Left lung (tissue), 10 donors: Measurements from ENCODE around the gene MARK1. TPM values are rescaled to one million over a fixed set of nuclear protein-coding genes. Genes with fewer than 3 reads are reported as not detected.

Experiments
- ATAC-seq: fragments of 200-7000 bp; cut with Tn5 transposase; one replicate; pipeline ENCODE4 v1.9.1; 2020; ENCODE audit warnings: moderate library complexity
- DNase-seq, 4 donors: peaks; one replicate each; pipeline ENCODE4 v3.0.0-alpha.2; 2013 to 2020
- H3K27ac ChIP-seq, 2 donors: fragments of 200-600 bp; sonication (generic) in 1 of 2; one replicate each; pipeline versions ENCODE4 v1.5.0 to v1.8.0; 2020 to 2021
- H3K27me3 ChIP-seq, 2 donors: fragments of 200-600 bp; sonication (generic) in 1 of 2; one replicate each; pipeline versions ENCODE4 v1.5.0 to v1.8.0; 2020 to 2021
- H3K36me3 ChIP-seq, 2 donors: fragments of 200-600 bp; sonication (generic) in 1 of 2; one replicate each; pipeline versions ENCODE4 v1.5.0 to v1.8.0; 2020 to 2021
- H3K4me1 ChIP-seq, 2 donors: fragments of 200-600 bp; one replicate each; pipeline ENCODE4 v1.8.0; 2021
- H3K4me3 ChIP-seq, 2 donors: fragments of 200-600 bp; sonication (generic) in 1 of 2; one replicate each; pipeline versions ENCODE4 v1.5.0 to v1.8.0; 2020 to 2021; ENCODE audit warnings: mild to moderate bottlenecking in 1 of 2
- H3K9me3 ChIP-seq, 2 donors: fragments of 200-600 bp; sonication (generic) in 1 of 2; one replicate each; pipeline versions ENCODE4 v1.5.0 to v1.8.0; 2020 to 2021
- intact Hi-C, 2 donors: fragments of 100-400 bp; cut with DNase I; formaldehyde crosslinking; loops; one replicate each; pipeline versions ENCODE4 v1.11.2 to v1.14.2; 2022
- polyA plus RNA-seq, 6 donors: library from polyadenylated mRNA; unstranded; fragments of 120-200 nt; gene quantifications; one replicate each; pipeline ENCODE4 v1.2.1, GENCODE V29; 2013; ENCODE audit not compliant: insufficient read length in 6 of 6
- total RNA-seq, 2 donors: library from RNA; stranded (reverse); fragmentation: NEBNext Ultra II Directional; extraction: Animal tissue kit (Norgen Biotek cat#: 25700); gene quantifications; one replicate each; pipeline ENCODE4 v1.2.1, GENCODE V29; 2021
- TF ChIP-seq, protein P1 (sequence below), 2 donors: fragments of 200-600 bp; sonication (generic) in 1 of 2; IDR thresholded peaks; one replicate each; pipeline versions ENCODE4 v1.5.0 to v1.8.0; 2021; ENCODE audit warnings: antibody characterized with exemption in 2 of 2
- donor health status: DM: no; HTN: yes; CAD: no.
- donor health status: DM: no; HTN: no; CAD: no.

The MARK1 gene
- total and polyA plus RNA-seq, 8 donors = 3.1 to 9.7 (median 8.6) TPM

DNA sequence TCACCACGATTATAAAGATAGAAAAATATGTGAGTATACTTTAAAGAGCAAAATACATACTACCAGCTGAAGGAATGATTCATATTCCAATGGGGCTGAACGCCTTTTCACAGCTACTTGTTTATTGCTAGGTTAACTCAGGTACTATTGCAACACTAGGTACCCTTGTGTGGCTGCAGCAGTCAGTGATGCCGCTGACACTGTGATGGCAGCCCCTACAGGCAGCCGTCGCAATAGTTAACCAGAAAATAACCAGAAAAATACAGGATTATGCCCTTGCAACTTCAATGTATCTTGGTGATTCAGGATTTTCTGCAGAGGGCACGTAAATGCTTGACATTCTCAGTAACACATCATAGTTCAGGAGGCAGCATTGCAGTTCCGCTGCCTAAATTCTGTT lies 1.6 kb upstream of the MARK1 start:
- Histone ChIP-seq H3K4me1 (peaks cover 0 to 16% of the 10 kb centered on the region in 2 donors), H3K27me3 (peaks cover 23 to 76% of the 10 kb centered on the region in 2 donors), H3K36me3 (no peaks in the 10 kb centered on the region), H3K27ac (no peak overlapping the region), H3K4me3 (no peak overlapping the region), H3K9me3 (no peaks in the 10 kb centered on the region)
- DNase-seq (no peak), ATAC-seq (no peak)
- intact Hi-C loops = no loop called here
- TF ChIP-seq, protein P1, sequence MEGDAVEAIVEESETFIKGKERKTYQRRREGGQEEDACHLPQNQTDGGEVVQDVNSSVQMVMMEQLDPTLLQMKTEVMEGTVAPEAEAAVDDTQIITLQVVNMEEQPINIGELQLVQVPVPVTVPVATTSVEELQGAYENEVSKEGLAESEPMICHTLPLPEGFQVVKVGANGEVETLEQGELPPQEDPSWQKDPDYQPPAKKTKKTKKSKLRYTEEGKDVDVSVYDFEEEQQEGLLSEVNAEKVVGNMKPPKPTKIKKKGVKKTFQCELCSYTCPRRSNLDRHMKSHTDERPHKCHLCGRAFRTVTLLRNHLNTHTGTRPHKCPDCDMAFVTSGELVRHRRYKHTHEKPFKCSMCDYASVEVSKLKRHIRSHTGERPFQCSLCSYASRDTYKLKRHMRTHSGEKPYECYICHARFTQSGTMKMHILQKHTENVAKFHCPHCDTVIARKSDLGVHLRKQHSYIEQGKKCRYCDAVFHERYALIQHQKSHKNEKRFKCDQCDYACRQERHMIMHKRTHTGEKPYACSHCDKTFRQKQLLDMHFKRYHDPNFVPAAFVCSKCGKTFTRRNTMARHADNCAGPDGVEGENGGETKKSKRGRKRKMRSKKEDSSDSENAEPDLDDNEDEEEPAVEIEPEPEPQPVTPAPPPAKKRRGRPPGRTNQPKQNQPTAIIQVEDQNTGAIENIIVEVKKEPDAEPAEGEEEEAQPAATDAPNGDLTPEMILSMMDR (IDR thresholded peaks at IDR 0.05) = no peak

DNA sequence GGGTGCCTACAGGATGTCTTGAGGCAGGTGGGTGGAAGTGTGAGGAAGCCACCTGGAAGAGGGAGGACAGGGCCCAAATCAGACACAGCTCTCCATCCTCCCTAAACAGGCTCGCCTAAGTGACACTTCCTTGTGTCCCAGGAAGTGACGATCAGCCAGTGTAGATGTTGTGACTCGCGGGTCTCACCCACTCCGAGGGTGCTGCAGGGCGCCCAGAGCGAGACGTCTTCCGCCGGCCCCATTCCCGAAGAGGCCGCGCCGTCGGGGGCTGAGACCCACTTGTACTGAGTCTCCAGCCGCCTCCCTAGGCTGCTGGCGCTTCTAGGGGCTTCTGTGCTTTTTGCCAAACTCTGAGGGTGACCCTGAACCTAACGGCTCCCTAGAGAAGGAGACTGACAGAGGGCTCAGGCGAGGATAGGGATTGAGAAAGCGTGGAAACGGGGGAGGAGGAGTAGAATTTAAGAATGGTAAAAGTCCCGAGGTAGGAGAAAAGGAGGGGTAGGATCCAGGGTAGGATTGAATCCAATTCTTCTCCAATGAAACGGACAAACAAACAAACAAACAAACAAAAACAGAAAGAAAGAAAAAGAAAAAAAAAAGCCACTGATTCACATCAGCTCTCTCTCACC lies 543 bp upstream of the MARK1 start:
- intact Hi-C loops = no loop called here
- TF ChIP-seq, protein P1 (IDR thresholded peaks at IDR 0.05) = no peak
- Histone ChIP-seq H3K4me1 (peaks cover 0 to 16% of the 10 kb centered on the region in 2 donors), H3K36me3 (no peaks in the 10 kb centered on the region), H3K27me3 (peaks cover 23 to 78% of the 10 kb centered on the region in 2 donors), H3K4me3 (peak overlapping the region; percentile 52 to 55), H3K9me3 (no peaks in the 10 kb centered on the region), H3K27ac (peak overlapping the region in 1 of 2 donors; percentile 30)
- DNase-seq = no peak
- peak; percentile 27 for ATAC-seq

DNA sequence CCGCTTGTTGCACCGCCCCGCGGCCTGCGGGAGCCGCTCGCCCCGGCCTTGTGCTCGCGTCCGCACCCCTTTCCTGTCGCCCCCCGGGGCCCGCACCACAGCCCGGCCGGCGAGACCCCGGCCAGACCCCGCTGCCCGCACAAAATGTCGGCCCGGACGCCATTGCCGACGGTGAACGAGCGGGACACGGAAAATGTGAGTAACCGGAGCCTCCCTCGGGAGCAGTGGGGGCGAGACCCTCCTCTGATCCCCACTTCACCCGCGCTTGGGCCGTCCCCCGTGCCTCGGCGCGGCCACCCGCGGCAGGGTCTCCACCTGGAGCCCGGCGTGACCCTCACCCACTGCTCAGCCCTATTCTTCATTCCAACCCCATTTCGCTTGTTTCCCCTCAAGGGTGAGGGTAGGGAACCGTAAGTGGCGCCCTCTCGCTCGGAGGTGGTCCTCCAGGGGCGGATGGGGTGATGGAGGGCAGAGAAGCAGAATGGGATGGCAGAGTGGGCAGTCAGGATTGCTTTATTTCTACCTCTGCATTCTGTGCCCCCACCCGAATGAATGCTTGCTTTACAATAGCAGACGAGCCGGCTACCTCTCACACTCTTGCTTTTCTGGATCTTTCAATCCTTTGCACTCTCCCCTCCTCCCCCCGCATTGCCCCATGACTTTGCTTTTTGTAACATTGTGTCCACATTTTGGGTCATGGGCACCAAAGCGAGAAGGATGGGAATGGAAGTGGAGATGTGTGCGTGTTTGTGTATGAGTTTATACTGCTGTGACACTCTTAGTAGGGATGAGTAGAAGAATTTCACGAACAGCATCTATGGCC lies 954 bp downstream of the MARK1 start:
- no peak for DNase-seq
- Histone ChIP-seq H3K27me3 (peaks cover 20 to 80% of the 10 kb centered on the region in 2 donors), H3K9me3 (no peaks in the 10 kb centered on the region), H3K4me1 (peaks cover 0 to 16% of the 10 kb centered on the region in 2 donors), H3K27ac (peak overlapping the region; percentile 55 to 74), H3K4me3 (peak overlapping the region; percentile 52 to 55), H3K36me3 (no peaks in the 10 kb centered on the region)
- ATAC-seq = peak; percentile 9
- intact Hi-C loops = no loop called here
- TF ChIP-seq, protein P1 (IDR thresholded peaks at IDR 0.05) = no peak

DNA sequence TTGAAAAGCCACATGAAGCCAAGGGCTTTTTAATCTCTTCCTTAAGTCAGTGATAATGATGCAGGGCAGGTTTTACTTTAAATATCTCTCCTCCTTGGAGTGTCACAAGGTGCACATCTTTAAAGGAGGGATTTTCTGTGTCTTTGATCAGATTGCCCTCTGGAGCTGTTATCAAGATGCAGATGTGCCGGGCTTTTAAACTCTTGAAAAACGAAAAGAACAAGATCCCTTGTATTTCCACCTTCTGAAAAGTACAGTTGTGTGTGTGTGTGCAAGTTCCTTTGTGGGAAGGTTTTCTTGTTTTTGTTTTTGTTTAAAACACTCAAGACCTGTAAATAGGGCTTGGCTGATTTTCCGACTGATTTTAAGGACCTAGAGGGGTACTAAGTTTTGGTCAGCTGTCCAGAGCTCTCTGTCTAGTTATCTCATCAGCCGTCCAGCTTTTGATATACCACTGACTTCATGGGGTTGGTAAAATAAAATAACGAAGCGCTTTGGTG lies 1.6 kb downstream of the MARK1 start:
- no peak overlapping the region for H3K27ac ChIP-seq

More for the DNA sequence above, 1.6 kb downstream of the MARK1 start:
- TF ChIP-seq, protein P1 (IDR thresholded peaks at IDR 0.05) = no peak
- Histone ChIP-seq H3K27me3 (peaks cover 20 to 80% of the 10 kb centered on the region in 2 donors), H3K4me3 (peak overlapping the region in 1 of 2 donors; percentile 52), H3K36me3 (no peaks in the 10 kb centered on the region), H3K4me1 (peaks cover 0 to 16% of the 10 kb centered on the region in 2 donors), H3K9me3 (no peaks in the 10 kb centered on the region)
- no peak for DNase-seq
- intact Hi-C loops = no loop called here
- no peak for ATAC-seq
